ENCODE measurements around the gene DNMT1. TPM values are rescaled to one million over a fixed set of nuclear protein-coding genes. Genes with fewer than 3 reads are reported as not detected.
"Not testable (repeated sequence)": the region's sequence is repeated elsewhere in the genome, so short reads cannot be mapped to it uniquely, and the experiment has no call there.

The DNMT1 gene
- 63.7 TPM for total RNA-seq

DNA sequence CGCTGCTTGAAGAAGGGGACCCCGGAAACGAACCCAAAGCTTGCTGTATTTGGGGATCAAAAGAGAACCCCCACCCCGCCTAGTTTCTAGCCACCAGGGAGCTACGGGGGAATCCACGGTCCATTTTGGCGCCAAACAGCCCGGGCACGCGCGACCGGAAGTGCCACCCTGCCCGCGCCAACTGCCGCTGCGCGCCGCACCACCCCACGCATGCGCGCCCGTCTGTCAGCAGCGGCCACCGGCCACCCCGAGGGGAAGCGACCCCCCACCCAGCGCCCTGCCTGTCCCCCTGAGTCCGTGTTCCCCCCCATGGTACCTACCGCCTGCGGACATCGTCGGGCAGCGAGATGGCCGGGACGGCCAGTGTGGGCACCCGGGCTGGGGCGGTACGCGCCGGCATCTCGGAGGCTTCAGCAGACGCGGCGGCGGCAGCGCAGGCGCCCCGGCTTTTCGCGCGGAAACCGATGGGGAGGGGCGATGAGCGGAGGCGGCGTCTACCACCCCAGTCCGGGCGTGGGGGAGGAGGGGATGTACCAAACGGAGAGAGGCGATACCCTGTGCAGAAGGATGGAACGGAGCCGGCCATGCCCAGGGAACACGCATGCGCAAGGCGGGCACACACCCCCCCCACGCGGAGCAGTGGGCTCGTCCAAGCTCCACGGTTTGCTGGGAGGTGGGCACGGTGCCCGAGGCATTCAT, at the start of gene DNMT1:
TSS of gene DNMT1 (minus strand) at position 454 of the 699 bp plus-strand sequence. CDS start at position 400, 54 bp downstream.
- peak; percentile 99 for ATAC-seq

DNA sequence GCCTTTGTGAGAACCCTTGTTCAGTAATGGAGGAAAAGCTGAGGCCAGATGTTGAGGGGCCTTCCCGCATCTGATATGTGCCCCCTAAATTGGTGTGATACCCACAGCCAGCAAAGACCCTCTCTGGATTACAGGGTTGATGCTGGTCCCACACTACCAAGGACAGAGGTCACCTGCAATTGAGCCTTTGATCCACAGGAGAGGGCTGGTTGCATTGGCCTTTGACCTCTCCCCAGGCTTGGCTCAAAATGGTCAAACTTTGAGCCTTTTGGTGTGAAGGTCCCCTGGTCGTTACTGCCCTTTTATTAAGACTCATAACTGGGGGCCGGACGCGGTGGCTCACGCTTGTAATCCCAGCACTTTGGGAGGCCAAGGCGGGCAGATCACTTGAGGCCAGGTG, 48.9 kb upstream of the DNMT1 start:
- ATAC-seq, result no peak

- ATAC-seq, result not testable (repeated sequence)
These were observed 47.2 kb upstream of the DNMT1 start for GRCh38 chr19:10241826-10242449.

GRCh38 chr19:10238172-10238783, 43.5 kb upstream of the DNMT1 start:
- ATAC-seq, result peak; percentile 43

DNA sequence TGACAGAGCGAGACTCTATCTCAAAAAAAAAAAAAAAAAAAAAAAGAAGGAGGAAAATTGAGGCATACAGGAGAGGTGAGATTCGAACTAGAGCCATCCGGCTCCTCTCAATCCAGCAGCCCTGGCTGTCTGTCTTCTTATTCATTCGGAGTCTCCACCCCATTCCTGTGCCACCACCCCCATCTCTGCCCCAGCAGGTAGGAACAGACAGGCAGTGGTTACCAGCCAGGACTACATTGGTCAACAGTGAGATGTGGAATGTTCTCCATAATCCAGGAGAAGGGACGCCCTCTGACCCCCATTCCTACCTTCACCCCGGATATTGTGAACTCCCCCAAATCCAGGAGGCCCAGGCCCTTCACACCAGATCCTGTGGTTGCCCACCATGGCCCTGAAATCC, 42.9 kb upstream of the DNMT1 start:
- no peak for ATAC-seq

DNA sequence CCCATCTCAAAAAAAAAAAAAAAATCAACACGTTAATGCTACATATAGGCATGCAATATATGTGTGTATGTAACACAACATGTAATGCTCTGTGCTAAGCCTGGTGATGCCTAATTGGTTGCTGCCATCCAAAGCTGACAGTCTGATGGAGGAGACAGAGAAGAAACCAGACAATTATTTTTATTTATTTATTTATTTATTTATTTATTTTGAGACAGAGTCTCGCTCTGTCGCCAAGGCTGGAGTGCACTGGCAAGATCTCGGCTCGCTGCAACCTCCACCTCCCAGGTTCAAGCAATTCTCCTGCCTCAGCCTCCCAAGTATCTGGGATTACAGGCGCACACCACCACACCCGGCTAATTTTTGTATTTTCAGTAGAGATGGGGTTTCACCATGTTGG, 40.7 kb upstream of the DNMT1 start:
- ATAC-seq, result not testable (repeated sequence)

DNA sequence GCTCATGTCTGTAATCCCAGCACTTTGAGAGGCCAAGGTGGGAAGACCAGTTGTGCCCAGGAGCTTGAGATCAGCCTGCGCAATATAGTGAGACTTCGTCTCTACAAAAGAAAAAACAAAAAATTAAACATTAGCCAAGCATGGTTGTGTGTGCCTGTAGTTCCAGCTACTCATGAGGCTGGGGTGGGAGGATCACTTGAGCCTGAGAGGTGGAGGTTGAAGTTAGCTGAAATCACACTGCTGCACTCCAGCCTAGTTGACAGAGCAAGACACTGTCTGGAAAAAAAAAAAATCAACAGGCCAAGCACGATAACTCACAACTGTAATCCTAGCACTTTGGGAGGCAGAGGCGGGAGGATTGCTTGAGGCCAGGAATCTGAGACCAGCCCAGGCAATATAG, 40.2 kb upstream of the DNMT1 start:
- ATAC-seq, result no peak

- no peak for ATAC-seq
These were observed 39.2 kb upstream of the DNMT1 start for GRCh38 chr19:10233946-10234345.

DNA sequence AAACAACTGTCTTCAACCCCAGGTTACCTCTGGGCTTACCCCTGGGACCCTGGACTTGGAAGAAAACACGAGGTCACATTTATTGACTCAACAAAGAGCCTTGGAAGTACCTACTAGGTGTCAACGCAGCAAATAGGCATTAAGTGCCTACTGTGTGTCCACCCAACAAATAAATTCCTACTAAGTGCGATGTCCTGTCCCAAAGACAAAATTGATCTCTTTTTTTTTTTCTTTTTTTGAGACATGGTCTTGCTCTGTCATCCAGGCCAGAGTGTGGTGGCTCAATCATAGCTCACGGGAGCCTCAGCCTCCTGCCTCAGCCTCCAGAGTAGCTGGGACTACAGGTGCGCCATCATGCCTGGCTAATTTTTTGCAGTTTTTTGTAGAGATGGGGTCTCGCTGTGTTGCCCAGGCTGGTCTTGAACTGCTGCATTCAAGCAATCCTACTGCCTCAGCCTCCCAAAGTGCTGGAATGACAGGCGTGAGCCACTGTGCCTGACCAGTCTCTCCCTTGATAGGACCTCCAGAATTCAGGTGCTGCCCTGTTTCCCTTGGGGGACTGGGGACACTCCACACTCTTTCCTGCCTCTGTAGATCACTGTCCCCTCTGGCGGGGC, 37.0 kb upstream of the DNMT1 start:
- ATAC-seq, result no peak

- peak; percentile 57 for ATAC-seq
These were observed 36.3 kb upstream of the DNMT1 start, which contains the start of gene S1PR2 for GRCh38 chr19:10230861-10231611. Gene S1PR2, minus strand, starts transcription at chr19:10231331. Its CDS starts 6,426 bp downstream, at chr19:10224905.

GRCh38 chr19:10230173-10230860, 35.6 kb upstream of the DNMT1 start:
- ATAC-seq, result peak; percentile 7

- ATAC-seq, result no peak
These were observed 34.2 kb upstream of the DNMT1 start for GRCh38 chr19:10228920-10229319.

DNA sequence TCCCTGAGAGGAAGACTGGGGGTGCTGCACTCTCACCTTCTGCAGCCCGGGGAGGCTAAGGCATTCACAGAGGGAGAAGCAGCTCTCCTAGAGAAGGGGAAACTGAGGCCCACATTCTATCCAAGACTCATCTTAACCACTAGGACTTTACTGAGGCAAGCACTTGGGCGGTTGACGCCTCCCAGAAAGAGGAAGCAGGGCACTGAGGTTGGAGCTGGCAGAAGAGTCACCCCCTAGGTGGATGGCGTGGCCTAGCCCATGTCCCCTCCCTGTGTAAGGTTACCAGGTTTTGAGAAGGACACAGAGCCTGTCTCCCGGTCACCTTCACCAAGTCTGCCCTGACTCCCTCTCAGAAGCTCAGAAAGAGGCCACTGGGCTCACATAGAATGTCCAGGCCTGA, 33.6 kb upstream of the DNMT1 start:
- ATAC-seq, result no peak

DNA sequence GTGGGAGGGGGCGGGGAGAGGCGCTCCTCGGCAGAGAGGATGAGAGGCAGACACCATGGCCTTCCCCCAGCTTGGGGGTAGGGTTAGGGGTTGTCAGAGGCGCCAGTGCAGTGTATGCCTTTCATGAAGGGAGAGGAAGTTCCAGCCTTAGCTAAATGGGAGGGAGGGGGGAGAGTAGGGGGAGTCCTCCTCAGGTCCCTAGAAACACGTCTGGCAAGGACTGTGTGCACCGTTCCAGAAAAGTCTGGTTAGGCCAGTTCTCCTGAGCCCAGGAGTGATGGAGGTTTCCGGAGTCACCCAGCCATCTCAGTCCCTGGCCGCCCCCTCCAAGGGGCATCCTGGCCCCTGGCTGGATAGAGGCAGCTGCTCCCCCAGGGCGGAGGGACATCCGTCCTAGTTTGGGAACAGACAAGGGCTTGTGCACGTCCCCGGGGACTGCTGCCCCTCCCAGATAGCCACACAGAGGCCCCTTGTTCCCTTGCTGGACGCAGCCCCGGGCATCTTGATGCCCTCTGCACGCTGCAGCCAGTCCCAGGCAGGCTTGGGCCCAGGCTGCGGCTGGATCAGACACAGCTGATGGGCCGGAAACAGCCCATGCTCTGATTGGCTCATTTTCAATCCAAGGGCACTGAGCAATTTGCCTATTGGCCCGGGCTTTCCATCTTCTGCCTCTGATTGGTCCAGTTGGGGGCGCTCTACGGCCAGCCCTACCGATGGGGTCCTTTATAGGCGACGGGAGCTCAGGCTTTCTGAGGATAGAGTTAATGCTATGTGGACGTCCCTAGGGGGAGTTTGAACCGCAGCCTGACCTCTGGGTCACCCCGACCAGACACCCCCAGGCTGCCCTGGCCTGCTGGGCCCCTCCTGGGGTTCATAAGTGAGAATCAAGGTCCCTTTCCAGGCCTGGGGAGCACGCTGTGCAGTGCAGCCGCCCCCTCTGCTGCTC, 32.5 kb upstream of the DNMT1 start:
- no peak for ATAC-seq

GRCh38 chr19:10226376-10227025, 31.7 kb upstream of the DNMT1 start:
- no peak for ATAC-seq

- no peak for ATAC-seq
These were observed 31.2 kb upstream of the DNMT1 start for GRCh38 chr19:10226021-10226375.

- ATAC-seq, result no peak
These were observed 29.6 kb upstream of the DNMT1 start for GRCh38 chr19:10224337-10224736.

DNA sequence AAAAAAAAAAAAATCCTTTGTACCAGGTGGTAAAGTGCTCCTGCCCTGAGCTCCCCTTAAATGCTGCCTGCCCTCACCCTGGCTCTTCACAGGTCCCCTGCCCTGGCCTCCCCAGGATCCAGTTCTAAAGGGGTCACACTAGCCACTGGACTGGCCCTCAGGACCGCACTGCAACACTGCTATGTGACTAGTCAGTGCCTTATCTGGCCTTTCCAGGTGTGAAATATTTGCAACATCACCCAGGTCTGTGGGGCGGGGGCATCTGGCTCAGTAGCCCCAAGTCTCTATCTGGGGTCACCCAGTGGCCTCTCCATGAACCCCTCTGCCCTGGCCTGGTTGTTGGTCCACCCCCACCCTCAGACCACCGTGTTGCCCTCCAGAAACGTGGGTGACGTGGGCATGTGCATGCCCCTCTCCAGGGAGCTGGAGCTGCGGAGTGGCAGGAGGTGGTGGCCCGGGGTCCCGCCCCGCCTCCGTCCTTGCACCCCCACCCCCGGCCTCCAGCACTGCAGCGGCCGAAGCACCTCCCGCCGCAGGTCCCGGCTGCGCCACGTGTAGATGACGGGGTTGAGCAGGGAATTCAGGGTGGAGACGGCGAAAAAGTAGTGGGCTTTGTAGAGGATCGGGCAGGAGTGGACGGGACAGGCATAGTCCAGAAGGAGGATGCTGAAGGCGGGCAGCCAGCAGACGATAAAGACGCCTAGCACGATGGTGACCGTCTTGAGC, 28.9 kb upstream of the DNMT1 start:
- ATAC-seq, result no peak

- ATAC-seq, result no peak
These were observed 27.6 kb upstream of the DNMT1 start for GRCh38 chr19:10222201-10222890.

Measured in esophagus mucosa (tissue), 1 donor.